H1 (cell line): Measurements from ENCODE around the gene DCUN1D3. TPM values are rescaled to one million over a fixed set of nuclear protein-coding genes. Genes with fewer than 3 reads are reported as not detected.

Source experiments
- CTCF ChIA-PET: fragments of 300-600 bp; sonication (Branson Sonifier 250); formaldehyde crosslinking; loops from one replicate; lab custom pipeline; 2021; ENCODE audit not compliant: partially characterized antibody; lab: Charles Lee
- POLR2A ChIA-PET: fragments of 300-600 bp; sonication (Branson Sonifier 250); formaldehyde crosslinking; loops from one replicate; lab custom pipeline; 2021; ENCODE audit warnings: inconsistent platforms; ENCODE audit not compliant: partially characterized antibody; lab: Charles Lee
- DNase-seq, 2 experiments: peaks; one replicate each; pipeline versions ENCODE4 v3.0.0 to v3.0.0-alpha.2; 2010 to 2022; ENCODE audit warnings: low spot score in 2 of 2, low read depth in 1 of 2, mixed read lengths in 1 of 2
- FAIRE-seq: peaks from 2 replicates; lab custom pipeline; 2011; peaks lifted over from hg19 to GRCh38; lab: Jason Lieb, UNC
- H2AFZ ChIP-seq: 2 replicates; pipeline ENCODE4 v1.8.1; 2012; ENCODE audit warnings: low read length, inconsistent platforms
- H2AK5ac ChIP-seq: 2 replicates; pipeline ENCODE4 v1.6.1; 2013; ENCODE audit warnings: low read depth, low read length
- H2BK120ac ChIP-seq: replicated peaks from 2 replicates; pipeline ENCODE3; 2013; ENCODE audit warnings: low read depth, low read length, inconsistent platforms
- H2BK12ac ChIP-seq: 2 replicates; pipeline ENCODE4 v1.6.1; 2013; ENCODE audit warnings: low read depth, low read length
- H2BK15ac ChIP-seq: 2 replicates; pipeline ENCODE4 v1.6.1; 2013; ENCODE audit warnings: low read length
- H2BK20ac ChIP-seq: 2 replicates; pipeline ENCODE4 v1.6.1; 2013; ENCODE audit warnings: low read length
- H2BK5ac ChIP-seq: 2 replicates; pipeline ENCODE4 v1.6.1; 2013; ENCODE audit warnings: low read depth, low read length
- H3K14ac ChIP-seq: 2 replicates; pipeline ENCODE4 v1.6.1; 2013; ENCODE audit warnings: inconsistent platforms; ENCODE audit not compliant: insufficient read length
- H3K18ac ChIP-seq: 2 replicates; pipeline ENCODE4 v1.6.1; 2013; ENCODE audit warnings: low read length; ENCODE audit errors: extremely low read depth
- H3K23ac ChIP-seq: 2 replicates; pipeline ENCODE4 v1.6.1; 2013; ENCODE audit warnings: inconsistent platforms; ENCODE audit not compliant: insufficient read length
- H3K23me2 ChIP-seq: 2 replicates; pipeline ENCODE4 v1.6.1; 2013; ENCODE audit warnings: low read depth, low read length
- H3K27ac ChIP-seq: 2 replicates; pipeline ENCODE4 v1.6.1; 2011; ENCODE audit warnings: low read depth, low read length, inconsistent platforms
- H3K27me3 ChIP-seq, 4 experiments: replicated peaks in 1 of 4; 1 replicate in 1 of 4; 2 replicates in 3 of 4; pipeline versions ENCODE4 v1.6.1 to v1.8.1; 2011 to 2013; ENCODE audit warnings: low read length in 3 of 4, mild to moderate bottlenecking in 3 of 4, inconsistent platforms in 2 of 4, mixed read lengths in 2 of 4, moderate library complexity in 1 of 4; ENCODE audit not compliant: control insufficient read depth in 3 of 4, insufficient read depth in 3 of 4; ENCODE audit errors: extremely low read depth in 1 of 4
- H3K36me3 ChIP-seq, 4 experiments: 2 replicates each; pipeline versions ENCODE4 v1.6.1 to v1.8.1; 2011 to 2013; ENCODE audit warnings: mild to moderate bottlenecking in 4 of 4, low read length in 3 of 4, moderate library complexity in 2 of 4, control low read depth in 1 of 4, inconsistent platforms in 1 of 4; ENCODE audit not compliant: insufficient read depth in 4 of 4, control insufficient read depth in 2 of 4
- H3K4ac ChIP-seq: replicated peaks from 2 replicates; pipeline ENCODE3; 2013; ENCODE audit warnings: low read length, low read depth, mixed read lengths, inconsistent platforms; ENCODE audit not compliant: insufficient read length
- H3K4me1 ChIP-seq, 4 experiments: replicated peaks in 1 of 4; 1 replicate in 1 of 4; 2 replicates in 3 of 4; pipeline versions ENCODE4 v1.6.1 to v1.8.1; 2011 to 2013; ENCODE audit warnings: low read length in 3 of 4, inconsistent platforms in 2 of 4, mixed read lengths in 1 of 4; ENCODE audit not compliant: insufficient read depth in 4 of 4, control insufficient read depth in 3 of 4
- H3K4me2 ChIP-seq, 2 experiments: 2 replicates each; pipeline versions ENCODE4 v1.6.1 to v1.8.1; 2011 to 2013; ENCODE audit warnings: low read depth in 2 of 2, low read length in 2 of 2, control low read depth in 1 of 2, inconsistent platforms in 1 of 2, mild to moderate bottlenecking in 1 of 2; ENCODE audit not compliant: insufficient read depth in 1 of 2
- H3K4me3 ChIP-seq, 4 experiments: fragments of 200-600, 300-600 bp in 1 of 4; sonication (generic), shearing (Covaris generic), sonication (Bioruptor Twin) in 1 of 4; 2 replicates each; pipeline versions ENCODE4 v1.5.1 to v1.8.1; 2011 to 2016; ENCODE audit warnings: low read length in 4 of 4, low read depth in 3 of 4, control low read depth in 2 of 4, inconsistent platforms in 2 of 4, mild to moderate bottlenecking in 2 of 4, mixed read lengths in 1 of 4, moderate library complexity in 1 of 4; ENCODE audit not compliant: insufficient read depth in 2 of 4; ENCODE audit errors: extremely low read depth in 1 of 4
- H3K56ac ChIP-seq: replicated peaks from 2 replicates; pipeline ENCODE3; 2013; ENCODE audit warnings: low read depth, mild to moderate bottlenecking, mixed read lengths, low read length, inconsistent platforms; ENCODE audit not compliant: insufficient read length
- H3K79me1 ChIP-seq: 2 replicates; pipeline ENCODE4 v1.6.1; 2013; ENCODE audit warnings: low read depth, low read length, control low read depth
- H3K79me2 ChIP-seq, 2 experiments: 2 replicates each; pipeline versions ENCODE4 v1.6.1 to v1.8.1; 2012 to 2013; ENCODE audit warnings: low read length in 2 of 2, mild to moderate bottlenecking in 2 of 2, inconsistent platforms in 1 of 2; ENCODE audit not compliant: insufficient read depth in 2 of 2, control insufficient read depth in 1 of 2
- H3K9ac ChIP-seq, 4 experiments: replicated peaks in 1 of 4; 1 replicate in 1 of 4; 2 replicates in 3 of 4; pipeline versions ENCODE4 v1.6.1 to v1.8.1; 2011 to 2013; ENCODE audit warnings: low read depth in 3 of 4, low read length in 3 of 4, control low read depth in 2 of 4, mild to moderate bottlenecking in 2 of 4, moderate library complexity in 2 of 4, inconsistent platforms in 1 of 4; ENCODE audit errors: extremely low read depth in 1 of 4
- H3K9me3 ChIP-seq, 2 experiments: 2 replicates each; pipeline versions ENCODE4 v1.6.1 to v1.8.1; 2012 to 2013; ENCODE audit warnings: mild to moderate bottlenecking in 2 of 2, moderate library complexity in 2 of 2, control low read depth in 1 of 2, inconsistent platforms in 1 of 2, low read depth in 1 of 2, low read length in 1 of 2, mixed read lengths in 1 of 2; ENCODE audit not compliant: insufficient read depth in 2 of 2
- H4K20me1 ChIP-seq, 2 experiments: replicated peaks in 1 of 2; 2 replicates each; pipeline versions ENCODE3 to v1.8.1; 2011 to 2013; ENCODE audit warnings: inconsistent platforms in 2 of 2, low read length in 2 of 2, mild to moderate bottlenecking in 1 of 2; ENCODE audit not compliant: insufficient read depth in 2 of 2, control insufficient read depth in 1 of 2
- H4K5ac ChIP-seq: 2 replicates; pipeline ENCODE4 v1.6.1; 2013; ENCODE audit warnings: low read length, low read depth, mixed read lengths, inconsistent platforms; ENCODE audit not compliant: insufficient read length
- H4K8ac ChIP-seq: 2 replicates; pipeline ENCODE4 v1.8.0; 2013; ENCODE audit warnings: mild to moderate bottlenecking, moderate library complexity, low read length, inconsistent platforms; ENCODE audit not compliant: insufficient read depth; ENCODE audit errors: extremely low read depth
- H4K91ac ChIP-seq: replicated peaks from 2 replicates; pipeline ENCODE3; 2013; ENCODE audit warnings: low read length, mixed read lengths, inconsistent platforms; ENCODE audit not compliant: insufficient read length
- CEBPB ChIP-seq: IDR thresholded peaks from 2 replicates; pipeline ENCODE4 v1.6.1; 2012; ENCODE audit warnings: low read depth, low read length
- FOSL1 ChIP-seq: IDR thresholded peaks from 2 replicates; pipeline ENCODE4 v1.6.1; 2011; ENCODE audit warnings: mild to moderate bottlenecking, low read depth, low read length, moderate library complexity; ENCODE audit not compliant: insufficient read depth
- KDM5A ChIP-seq: fragments of 200-600 bp; IDR thresholded peaks from 2 replicates; pipeline ENCODE4 v1.7.1; 2012; ENCODE audit warnings: mild to moderate bottlenecking, low read length, inconsistent platforms, mixed read lengths
- PHF8 ChIP-seq: fragments of 200-600 bp; sonication (generic); conservative IDR thresholded peaks from 2 replicates; pipeline ENCODE4 v1.7.1; 2012; ENCODE audit warnings: low read depth, mild to moderate bottlenecking, inconsistent platforms, low read length, moderate library complexity
- WGBS, 2 experiments: shearing (Covaris generic) in 1 of 2; methylation state at CpG; one replicate each; pipeline versions ENCODE4 v1.1.6 to v1.1.7; 2013 to 2015; ENCODE audit warnings: low lambda C conversion rate in 2 of 2, mixed read lengths in 2 of 2, inconsistent platforms in 1 of 2, low coverage in 1 of 2, missing lambda C conversion rate in 1 of 2; ENCODE audit not compliant: insufficient replicate concordance in 2 of 2, insufficient coverage in 1 of 2, insufficient read length in 1 of 2; ENCODE audit errors: extremely low coverage in 1 of 2, missing lambda C conversion rate in 1 of 2; 5-methylcytosine and 5-hydroxymethylcytosine counted together
- polyA plus RNA-seq, 7 experiments: library from polyadenylated mRNA; depleted of rRNA in 3 of 7; stranded (reverse) in 5 of 7; unstranded in 2 of 7; fragments of >200 nt in 5 of 7; fragments of 200-250 nt in 2 of 7; gene quantifications; 1 replicate in 5 of 7; 2 replicates in 1 of 7; 4 replicates in 1 of 7; pipeline versions ENCODE4 v1.2.1 to v1.2.3, GENCODE V29; 2011 to 2013; ENCODE audit warnings: missing spikeins in 2 of 7, mixed read lengths in 2 of 7
- total RNA-seq: library from RNA; stranded (reverse); fragmentation: NEBNext Ultra II Directional; extraction: Animal tissue kit (Norgen Biotek cat#: 25700); gene quantifications from 2 replicates; pipeline ENCODE4 v1.2.1, GENCODE V29; 2021
- TF ChIP-seq, protein P1 (sequence below): IDR thresholded peaks from 2 replicates; pipeline ENCODE4 v1.6.1; 2011; ENCODE audit warnings: low read length, improper control_type of control experiment

The DCUN1D3 gene
- total and polyA plus RNA-seq, 2 of the 8 experiments (the other 6 are each of a cell fraction or from before 2014, with no cell fraction given) = 3.5 to 18.2 TPM

DNA sequence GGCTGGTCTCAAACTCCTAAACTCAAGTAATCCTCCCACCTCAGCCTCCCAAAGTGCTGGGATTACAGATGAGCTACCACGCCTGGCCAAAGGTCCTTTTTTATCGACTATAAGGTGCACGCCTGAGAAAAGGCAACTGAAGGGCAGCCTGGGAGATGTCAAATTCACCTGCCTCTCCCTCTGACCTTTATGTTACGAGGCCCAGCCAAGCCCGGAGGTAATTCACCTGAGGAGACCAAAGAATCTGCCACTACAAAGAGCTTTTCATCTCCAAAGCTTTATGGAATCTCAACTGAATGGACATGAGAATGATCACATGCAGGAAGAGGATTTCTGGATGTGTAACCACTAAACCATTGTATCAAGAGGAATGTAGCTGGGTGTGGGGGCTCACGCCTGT lies 37.6 kb upstream of the DCUN1D3 start:
- H3K4ac ChIP-seq = no peak overlapping the region
- no peak overlapping the region for H2BK12ac ChIP-seq
- WGBS, 2 experiments = 87% methylated on average over 6 of the region's 6 CpGs; no CpG with 5 or more reads in 1 of the 2 experiments
- no peak overlapping the region for H4K91ac ChIP-seq
- H3K23me2 ChIP-seq = 0 out of 2 replicates have a peak, but pooled peaks cover 2% of the 10 kb centered on the region
- no peak overlapping the region for H3K9ac ChIP-seq
- no peak overlapping the region for H4K8ac ChIP-seq
- DNase-seq (no peak), FAIRE-seq (no peak)
- no peak overlapping the region for H4K5ac ChIP-seq
- no peak overlapping the region for H2BK15ac ChIP-seq
- H4K20me1 ChIP-seq = no peaks in the 10 kb centered on the region
- no peaks in the 10 kb centered on the region for H3K27me3 ChIP-seq
- H3K27ac ChIP-seq = no peak overlapping the region
- no peak overlapping the region for H3K14ac ChIP-seq
- no peaks in the 10 kb centered on the region for H3K4me1 ChIP-seq
- H3K4me3 ChIP-seq = no peak overlapping the region
- H3K9me3 ChIP-seq = peaks cover 0 to 2% of the 10 kb centered on the region in 2 experiments; a peak in 1 of 4 replicates
- no peak overlapping the region for H3K4me2 ChIP-seq
- H3K36me3 ChIP-seq = no peaks in the 10 kb centered on the region
- no peak overlapping the region for H2AFZ ChIP-seq
- TF ChIP-seq PHF8 (no peak), KDM5A (no peak), FOSL1 (no peak), CEBPB (no peak)
- TF ChIP-seq, protein P1, sequence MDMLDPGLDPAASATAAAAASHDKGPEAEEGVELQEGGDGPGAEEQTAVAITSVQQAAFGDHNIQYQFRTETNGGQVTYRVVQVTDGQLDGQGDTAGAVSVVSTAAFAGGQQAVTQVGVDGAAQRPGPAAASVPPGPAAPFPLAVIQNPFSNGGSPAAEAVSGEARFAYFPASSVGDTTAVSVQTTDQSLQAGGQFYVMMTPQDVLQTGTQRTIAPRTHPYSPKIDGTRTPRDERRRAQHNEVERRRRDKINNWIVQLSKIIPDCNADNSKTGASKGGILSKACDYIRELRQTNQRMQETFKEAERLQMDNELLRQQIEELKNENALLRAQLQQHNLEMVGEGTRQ = no peak
- no peak overlapping the region for H3K18ac ChIP-seq
- no peak overlapping the region for H2BK5ac ChIP-seq
- no peaks in the 10 kb centered on the region for H3K79me1 ChIP-seq
- no peak overlapping the region for H3K56ac ChIP-seq
- H2AK5ac ChIP-seq = no peak overlapping the region
- no peak overlapping the region for H2BK120ac ChIP-seq
- POLR2A ChIA-PET = no interaction called here
- no peak overlapping the region for H3K23ac ChIP-seq
- H3K79me2 ChIP-seq = no peaks in the 10 kb centered on the region
- CTCF ChIA-PET = interaction anchor here (0.9 to 1.7 kb wide), 6 partner anchors 10 to 84 kb away, joined by 3 to 6 read pairs (median 3); no protein-coding TSS in a partner anchor
- H2BK20ac ChIP-seq = no peak overlapping the region
